Activated gamma-delta T cell treated with Interleukin-2 at 50 U/mL for 16 hours (primary cell): Measurements from ENCODE around the gene SMO.
"Not testable (repeated sequence)": the region's sequence is repeated elsewhere in the genome, so short reads cannot be mapped to it uniquely, and the experiment has no call there.

Source experiments
- DNase-seq: peaks from one replicate; pipeline ENCODE4 v3.0.0-alpha.2; 2020

Gene SMO

DNA sequence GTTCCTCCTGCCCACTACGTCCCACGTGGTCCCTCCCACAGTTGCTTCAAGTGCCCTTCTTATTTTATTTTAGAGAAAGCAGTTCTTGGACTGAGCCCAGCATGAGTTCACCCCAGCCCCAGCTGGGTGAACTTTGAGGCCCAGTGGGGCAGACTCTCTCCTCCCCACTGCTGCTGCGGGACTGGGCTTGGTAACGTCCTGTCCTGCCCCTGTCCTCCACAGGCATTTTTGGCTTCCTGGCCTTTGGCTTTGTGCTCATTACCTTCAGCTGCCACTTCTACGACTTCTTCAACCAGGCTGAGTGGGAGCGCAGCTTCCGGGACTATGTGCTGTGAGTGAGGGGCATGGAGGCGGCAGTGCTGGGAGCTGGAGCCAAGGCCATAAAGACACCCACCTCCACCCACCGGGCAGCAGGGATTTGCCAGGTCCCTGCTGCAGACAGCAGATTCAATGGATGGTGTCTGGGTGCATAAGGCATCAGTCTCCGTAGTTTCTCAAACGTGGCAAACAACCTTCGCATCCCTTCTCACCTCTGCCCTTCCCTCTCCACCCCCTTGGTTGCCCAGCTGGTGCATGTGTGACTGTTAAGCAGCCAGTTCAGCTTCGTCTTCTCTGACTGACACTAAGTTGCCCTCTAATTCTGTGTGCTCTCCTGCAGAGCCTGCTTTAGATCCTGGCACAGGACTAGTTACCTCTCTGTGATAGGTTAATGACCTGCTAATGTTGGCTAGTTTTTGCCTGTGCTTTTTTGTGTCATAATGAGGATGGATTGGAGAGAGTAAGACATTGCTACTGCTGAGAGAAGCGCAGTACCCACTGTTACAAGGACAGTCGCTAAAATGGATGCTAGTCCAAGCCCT is 20.9 kb downstream of the SMO start:
- no peak for DNase-seq

DNA sequence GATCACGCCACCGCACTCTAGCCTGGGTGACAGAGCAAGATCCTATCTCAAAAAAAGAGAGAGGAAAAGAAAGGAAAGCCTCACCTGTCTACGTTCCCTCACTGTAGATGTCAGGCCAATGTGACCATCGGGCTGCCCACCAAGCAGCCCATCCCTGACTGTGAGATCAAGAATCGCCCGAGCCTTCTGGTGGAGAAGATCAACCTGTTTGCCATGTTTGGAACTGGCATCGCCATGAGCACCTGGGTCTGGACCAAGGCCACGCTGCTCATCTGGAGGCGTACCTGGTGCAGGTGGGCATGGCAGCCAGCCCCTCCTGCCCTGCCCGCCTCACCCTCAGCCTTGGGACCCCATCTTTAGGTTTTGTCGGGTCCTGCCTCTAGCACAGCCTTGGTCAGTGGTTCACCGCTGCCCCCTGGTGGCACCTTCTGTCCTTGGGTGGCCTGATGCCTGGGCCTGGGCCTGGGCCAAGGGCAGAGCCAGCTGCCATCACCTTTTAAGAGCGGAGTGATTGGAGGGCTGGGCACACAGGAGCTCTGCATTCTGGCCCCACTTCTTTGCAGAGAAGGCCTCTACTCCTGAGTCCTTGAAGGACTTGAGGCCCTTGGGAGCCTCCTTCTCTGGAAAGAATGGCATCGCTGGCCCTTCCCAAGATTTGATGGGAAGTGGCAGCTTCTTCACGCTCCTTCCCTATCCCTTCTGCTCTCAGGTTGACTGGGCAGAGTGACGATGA is 22.0 kb downstream of the SMO start:
- peak; percentile 62 for DNase-seq

GRCh38 chr7:129210989-129211312 is 22.5 kb downstream of the SMO start:
- no peak for DNase-seq

DNA sequence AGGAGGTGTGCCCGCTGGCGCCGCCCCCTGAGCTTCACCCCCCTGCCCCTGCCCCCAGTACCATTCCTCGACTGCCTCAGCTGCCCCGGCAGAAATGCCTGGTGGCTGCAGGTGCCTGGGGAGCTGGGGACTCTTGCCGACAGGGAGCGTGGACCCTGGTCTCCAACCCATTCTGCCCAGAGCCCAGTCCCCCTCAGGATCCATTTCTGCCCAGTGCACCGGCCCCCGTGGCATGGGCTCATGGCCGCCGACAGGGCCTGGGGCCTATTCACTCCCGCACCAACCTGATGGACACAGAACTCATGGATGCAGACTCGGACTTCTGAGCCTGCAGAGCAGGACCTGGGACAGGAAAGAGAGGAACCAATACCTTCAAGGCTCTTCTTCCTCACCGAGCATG is 23.7 kb downstream of the SMO start:
- DNase-seq = no peak

- DNase-seq = no peak
Observed at GRCh38 chr7:129212596-129212995, 24.2 kb downstream of the SMO start.

GRCh38 chr7:129213828-129214227 is 25.4 kb downstream of the SMO start:
- DNase-seq = no peak

GRCh38 chr7:129215691-129216090 is 27.3 kb downstream of the SMO start:
- DNase-seq = not testable (repeated sequence)

DNA sequence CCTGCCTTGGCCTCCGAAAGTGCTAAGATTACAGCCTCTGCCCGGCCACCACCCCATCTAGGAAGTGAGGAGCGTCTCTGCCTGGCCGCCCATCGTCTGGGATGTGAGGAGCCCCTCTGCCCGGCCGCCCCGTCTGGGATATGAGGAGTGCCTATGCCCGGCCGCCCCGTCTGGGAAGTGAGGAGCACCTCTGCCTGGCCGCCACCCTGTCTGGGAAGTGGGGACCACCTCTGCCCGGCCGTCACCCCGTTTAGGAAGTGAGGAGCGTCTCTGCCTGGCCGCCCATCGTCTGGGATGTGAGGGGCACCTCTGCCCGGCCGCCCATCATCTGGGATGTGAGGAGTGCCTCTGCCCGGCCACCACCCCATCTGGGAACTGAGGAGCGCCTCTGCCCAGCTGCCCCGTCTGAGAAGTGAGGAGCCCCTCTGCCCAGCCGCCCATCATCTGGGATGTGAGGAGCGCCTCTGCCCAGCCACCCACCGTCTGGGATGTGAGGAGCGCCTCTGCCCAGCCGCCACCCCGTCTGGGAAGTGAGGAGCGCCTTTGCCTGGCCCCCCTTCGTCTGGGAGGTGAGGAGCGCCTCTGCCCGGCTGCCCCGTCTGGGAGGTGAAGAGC is 27.8 kb downstream of the SMO start:
- not testable (repeated sequence) for DNase-seq

GRCh38 chr7:129216821-129217416 is 28.5 kb downstream of the SMO start:
- DNase-seq = not testable (repeated sequence)

DNA sequence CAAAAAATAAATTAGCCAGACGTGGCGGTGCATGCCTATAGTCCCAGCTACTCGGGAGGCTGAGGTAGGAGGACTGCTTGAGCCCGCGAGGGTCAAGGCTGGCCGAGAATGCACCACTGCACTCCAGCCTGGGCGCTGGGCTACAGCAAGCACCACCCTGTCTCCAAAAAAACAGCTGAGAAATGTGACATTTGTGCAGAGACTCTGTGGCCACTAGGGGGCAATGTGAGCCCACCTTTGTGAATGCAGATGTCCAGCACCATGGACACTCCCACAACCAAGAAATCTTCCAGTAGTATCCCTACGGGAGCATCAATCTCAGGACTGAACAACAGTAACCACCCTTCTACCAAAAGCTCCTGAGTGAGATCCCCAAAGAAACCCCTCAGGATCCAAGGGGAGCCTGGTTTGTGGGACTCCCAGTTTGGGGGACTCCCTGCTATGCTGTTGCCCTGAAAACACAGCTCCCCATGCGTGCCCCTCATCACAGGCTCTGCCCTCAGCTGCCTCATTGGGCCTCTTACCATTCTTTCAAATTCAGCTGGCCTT is 30.2 kb downstream of the SMO start:
- DNase-seq = peak; percentile 80

DNA sequence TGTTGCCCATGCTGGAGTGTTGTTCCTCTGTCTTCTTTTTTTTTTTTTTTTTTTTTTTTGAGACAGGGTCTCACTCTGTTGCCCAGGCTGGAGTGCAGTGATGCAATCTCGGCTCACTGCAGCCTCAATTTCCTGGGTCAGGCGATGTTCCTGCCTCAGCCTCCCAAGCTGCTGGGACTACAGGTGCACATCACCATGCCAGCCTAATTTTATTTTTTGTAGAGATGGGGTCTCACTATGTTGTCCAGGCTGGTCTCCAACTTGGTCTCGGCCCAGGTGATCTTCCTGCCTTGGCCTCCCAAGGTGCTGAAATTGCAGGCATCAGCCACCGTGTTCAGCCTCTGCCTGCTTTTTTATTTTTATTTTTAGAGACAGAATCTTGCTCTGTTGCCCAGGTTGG is 30.7 kb downstream of the SMO start:
- not testable (repeated sequence) for DNase-seq

DNA sequence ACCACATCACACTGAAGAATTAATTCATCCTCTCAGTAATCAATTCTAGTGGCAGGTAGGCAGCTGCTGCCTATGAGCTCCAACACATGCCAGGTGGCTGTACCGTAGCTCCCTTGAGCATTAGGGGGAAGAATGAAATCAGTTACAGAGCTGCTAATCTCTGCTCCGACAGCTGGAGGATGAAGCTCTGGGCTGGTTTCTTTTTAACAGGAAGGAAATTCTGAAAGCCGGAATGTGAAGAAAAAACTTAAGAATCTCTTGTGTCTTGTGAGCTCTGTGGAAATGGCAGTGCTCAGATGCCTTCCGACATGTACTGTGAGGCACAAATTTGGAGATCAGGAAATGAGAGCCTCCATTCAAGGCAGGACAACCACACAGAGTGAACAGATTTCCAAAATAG is 33.6 kb downstream of the SMO start:
- no peak for DNase-seq

- peak; percentile 97 for DNase-seq
Observed at GRCh38 chr7:129224251-129225205, 36.1 kb downstream of the SMO start, which contains the start of gene AHCYL2. Gene AHCYL2 (plus strand): TSS chr7:129225030.

DNA sequence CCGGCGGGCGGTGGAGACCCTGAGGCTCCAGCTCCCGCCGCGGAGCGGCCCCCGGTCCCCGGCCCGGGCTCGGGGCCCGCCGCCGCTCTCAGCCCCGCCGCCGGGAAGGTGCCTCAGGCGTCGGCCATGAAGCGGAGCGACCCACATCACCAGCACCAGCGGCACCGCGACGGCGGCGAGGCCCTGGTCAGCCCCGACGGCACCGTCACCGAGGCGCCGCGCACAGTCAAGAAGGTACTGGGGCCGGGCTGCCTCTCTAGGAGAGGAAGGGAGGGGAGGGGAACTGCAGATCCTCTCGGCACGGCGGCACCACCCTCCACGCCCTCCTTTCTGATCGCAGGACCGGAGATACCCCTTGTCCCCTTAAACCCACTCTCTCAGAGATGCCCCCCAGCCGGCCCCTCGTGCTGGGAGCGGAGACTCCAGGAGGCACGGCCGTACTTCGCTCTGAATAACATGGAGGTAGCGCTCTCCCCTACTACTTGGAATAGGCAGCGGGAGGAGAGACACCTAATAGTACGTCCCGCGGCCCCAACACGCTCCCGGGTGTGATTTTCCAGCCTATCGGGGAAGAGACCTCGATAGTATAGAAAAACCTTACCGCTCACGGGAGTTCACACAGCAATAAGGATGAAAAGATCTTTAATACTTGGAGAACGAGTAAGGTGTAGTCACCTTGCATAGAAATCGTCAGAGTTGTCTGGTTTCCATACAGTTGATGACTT is 36.9 kb downstream of the SMO start:
- peak; percentile 47 for DNase-seq

DNA sequence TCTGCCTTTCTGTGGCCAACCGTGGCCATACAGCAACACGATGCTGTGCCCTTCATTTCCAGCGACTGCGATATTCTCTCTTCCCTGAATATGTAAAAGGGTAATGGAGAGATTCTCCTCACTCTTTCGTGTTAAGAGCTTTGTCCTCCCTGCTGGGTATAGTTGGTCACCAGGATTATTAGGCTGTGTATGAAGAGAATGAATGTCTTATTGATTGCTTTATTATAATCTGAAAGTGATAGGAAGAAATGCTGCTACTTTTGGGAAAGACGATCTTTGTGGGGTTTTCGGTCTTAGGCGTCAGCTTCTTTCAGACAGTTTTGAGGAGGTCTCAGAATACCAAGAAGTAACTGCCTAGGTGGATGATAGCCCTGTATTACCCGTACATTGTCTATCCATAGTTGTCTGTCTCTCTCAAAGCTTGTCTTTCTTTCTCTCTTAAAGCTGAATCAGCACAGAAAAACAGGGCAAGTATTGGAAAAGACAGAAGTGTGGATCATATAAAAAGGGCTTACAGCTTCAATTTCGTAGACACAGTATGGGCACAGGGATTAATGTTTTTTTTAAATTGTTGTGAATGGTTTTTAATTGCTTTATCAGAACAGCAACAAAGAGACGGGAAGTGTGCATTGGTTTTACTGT is 37.6 kb downstream of the SMO start:
- DNase-seq = no peak

DNA sequence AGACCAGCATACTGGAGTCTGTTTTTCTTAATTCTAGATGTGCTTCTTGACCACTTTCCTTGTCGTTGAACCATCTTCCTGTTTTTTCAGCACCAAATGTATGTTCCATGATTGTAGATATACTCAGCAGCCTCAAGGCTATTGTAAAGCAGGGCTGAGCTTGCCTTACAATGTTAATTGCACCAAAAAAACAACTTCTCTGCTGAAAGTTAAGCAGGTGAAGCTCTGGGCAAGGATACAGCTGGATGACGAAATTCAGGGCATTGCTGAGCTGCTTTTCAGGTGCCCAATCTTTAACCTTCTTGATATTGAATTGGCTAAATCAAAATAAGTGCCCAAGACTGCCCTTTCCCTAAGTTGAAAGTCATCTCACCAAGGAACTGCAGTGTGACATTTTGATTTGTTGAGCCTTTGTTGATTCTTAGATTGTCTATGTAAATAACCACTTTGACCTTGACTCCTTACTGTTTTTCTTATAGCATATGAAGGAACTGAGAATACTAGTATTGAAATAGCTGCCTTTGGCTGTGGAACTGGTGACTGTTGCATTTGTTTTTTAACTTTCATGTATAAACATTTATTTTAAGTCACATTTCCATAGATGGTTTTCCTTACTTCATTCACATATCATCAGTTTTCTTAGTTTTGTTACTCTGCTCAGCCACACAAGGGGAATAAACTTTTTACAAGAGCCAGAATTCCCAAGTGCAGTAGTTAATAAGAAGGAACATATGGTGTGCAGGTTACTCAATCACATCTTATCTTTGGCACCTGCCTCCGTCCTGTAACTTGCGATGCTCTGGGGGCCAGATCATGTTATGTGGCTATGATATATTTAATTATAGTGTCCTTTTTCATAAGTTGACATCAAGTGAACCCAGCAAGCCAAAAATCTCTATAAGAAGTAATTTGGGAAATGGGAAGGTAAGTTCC is 39.5 kb downstream of the SMO start:
- no peak for DNase-seq

GRCh38 chr7:129228633-129229032 is 40.2 kb downstream of the SMO start:
- DNase-seq = no peak

GRCh38 chr7:129231666-129232065 is 43.2 kb downstream of the SMO start:
- no peak for DNase-seq

- no peak for DNase-seq
Observed at GRCh38 chr7:129238546-129238945, 50.1 kb downstream of the SMO start.
